Keratinocyte (primary cell): ENCODE results near the gene DUSP3.

Experiments
- EZH2 ChIP-seq: IDR thresholded peaks from one replicate; pipeline ENCODE4 v1.6.1; 2012; ENCODE audit warnings: inconsistent platforms, mild to moderate bottlenecking, low read length, moderate library complexity
- TF ChIP-seq, protein P1 (sequence below), 3 experiments: IDR thresholded peaks in 1 of 3; conservative IDR thresholded peaks in 1 of 3; optimal IDR thresholded peaks in 1 of 3; 2 replicates in 2 of 3; 3 replicates in 1 of 3; pipeline versions ENCODE3 to v1.5.1; 2011; ENCODE audit warnings: low read length in 3 of 3, mild to moderate bottlenecking in 3 of 3, moderate library complexity in 2 of 3, control low read depth in 1 of 3, inconsistent platforms in 1 of 3; ENCODE audit not compliant: insufficient read depth in 2 of 3; ENCODE audit errors: extremely low read depth in 1 of 3

DNA sequence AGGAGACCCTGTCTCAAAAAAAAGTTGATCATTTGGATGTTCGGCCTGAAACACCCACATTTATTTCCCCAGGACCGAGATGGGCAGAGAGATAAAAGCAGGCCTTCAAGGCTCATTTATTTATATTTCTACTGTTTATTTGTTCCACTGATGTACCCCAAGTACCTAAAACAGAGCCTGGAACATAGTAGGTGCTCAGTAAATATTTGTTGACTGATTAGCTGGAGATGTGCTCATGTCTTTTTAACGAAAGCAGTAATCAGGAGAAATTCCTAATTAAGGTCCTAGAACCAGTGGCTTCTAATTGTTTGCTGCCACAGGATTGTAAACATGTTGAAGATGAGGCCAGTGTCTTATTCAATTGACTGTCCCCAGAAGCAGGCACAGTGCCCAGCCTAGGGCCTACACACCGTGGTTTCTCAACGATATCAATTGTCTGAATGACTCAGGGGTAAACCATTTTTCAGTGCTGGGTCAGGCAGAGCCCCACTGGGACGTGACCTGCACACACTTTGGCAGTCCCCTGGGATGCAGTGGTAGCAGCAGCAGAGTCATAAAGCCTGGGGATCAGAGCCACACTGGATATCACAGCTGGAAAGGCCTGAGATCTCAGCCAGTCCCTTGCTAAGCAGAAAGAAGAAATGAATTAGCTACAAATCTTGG is 54.9 kb downstream of the DUSP3 start:
- TF ChIP-seq, protein P1, sequence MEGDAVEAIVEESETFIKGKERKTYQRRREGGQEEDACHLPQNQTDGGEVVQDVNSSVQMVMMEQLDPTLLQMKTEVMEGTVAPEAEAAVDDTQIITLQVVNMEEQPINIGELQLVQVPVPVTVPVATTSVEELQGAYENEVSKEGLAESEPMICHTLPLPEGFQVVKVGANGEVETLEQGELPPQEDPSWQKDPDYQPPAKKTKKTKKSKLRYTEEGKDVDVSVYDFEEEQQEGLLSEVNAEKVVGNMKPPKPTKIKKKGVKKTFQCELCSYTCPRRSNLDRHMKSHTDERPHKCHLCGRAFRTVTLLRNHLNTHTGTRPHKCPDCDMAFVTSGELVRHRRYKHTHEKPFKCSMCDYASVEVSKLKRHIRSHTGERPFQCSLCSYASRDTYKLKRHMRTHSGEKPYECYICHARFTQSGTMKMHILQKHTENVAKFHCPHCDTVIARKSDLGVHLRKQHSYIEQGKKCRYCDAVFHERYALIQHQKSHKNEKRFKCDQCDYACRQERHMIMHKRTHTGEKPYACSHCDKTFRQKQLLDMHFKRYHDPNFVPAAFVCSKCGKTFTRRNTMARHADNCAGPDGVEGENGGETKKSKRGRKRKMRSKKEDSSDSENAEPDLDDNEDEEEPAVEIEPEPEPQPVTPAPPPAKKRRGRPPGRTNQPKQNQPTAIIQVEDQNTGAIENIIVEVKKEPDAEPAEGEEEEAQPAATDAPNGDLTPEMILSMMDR (optimal IDR thresholded peaks at IDR 0.05 in 1 of 3, IDR thresholded peaks at IDR 0.05 in 1 of 3, conservative IDR thresholded peaks at IDR 0.05 in 1 of 3; ENCODE audit: extremely low read depth in 1 of 3, insufficient read depth in 2 of 3, low read length in 3 of 3), result no peak
- no peak for TF ChIP-seq EZH2
